Ishikawa (cell line): ENCODE data around the gene CYB561.

ENCODE experiments used
- CREB1 ChIP-seq: IDR thresholded peaks from 2 replicates; pipeline ENCODE4 v1.6.1; 2012; ENCODE audit warnings: low read depth
- MAX ChIP-seq: IDR thresholded peaks from 2 replicates; pipeline ENCODE4 v1.6.1; 2012

GRCh38 chr17:63445065-63445464 lies 1.0 kb downstream of the CYB561 start:
- no peak for TF ChIP-seq MAX
- TF ChIP-seq CREB1 = no peak
